Stimulated activated CD4-positive, alpha-beta T cell treated with anti-CD3 and anti-CD28 coated beads, Interleukin-12 subunit alpha, Interleukin-12 subunit beta, amount 100 ng/mL, for 24 hours (primary cell): ENCODE measurements around the gene NAXE.
"Not testable (repeated sequence)": the region's sequence is repeated elsewhere in the genome, so short reads cannot be mapped to it uniquely, and the experiment has no call there.

Experiments used
- DNase-seq, 2 experiments: peaks; one replicate each; pipeline ENCODE4 v3.0.0-alpha.2; 2020; ENCODE audit warnings: low read depth in 2 of 2

Gene NAXE

GRCh38 chr1:156593661-156593989, 2.0 kb downstream of the NAXE start:
- no peak for DNase-seq

DNA sequence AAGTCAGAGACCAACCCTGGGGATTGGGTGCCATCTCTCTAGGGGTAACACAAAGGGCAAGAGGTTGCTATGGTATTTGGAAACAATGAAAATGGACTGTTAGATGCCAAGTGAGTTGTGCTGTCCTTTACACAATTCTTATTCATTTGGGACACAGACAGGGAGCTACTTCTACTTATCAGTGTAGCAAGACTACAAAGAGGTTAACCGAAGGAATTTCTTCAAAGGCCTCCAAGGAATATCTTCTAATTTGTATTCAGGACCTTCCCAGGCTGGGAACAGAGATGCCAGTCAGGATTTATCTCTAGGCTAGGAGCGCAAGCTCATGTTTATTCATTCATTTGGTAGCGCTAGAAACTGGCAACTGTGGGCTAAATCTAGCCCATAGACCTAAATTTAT, 2.6 kb downstream of the NAXE start:
- DNase-seq = no peak

DNA sequence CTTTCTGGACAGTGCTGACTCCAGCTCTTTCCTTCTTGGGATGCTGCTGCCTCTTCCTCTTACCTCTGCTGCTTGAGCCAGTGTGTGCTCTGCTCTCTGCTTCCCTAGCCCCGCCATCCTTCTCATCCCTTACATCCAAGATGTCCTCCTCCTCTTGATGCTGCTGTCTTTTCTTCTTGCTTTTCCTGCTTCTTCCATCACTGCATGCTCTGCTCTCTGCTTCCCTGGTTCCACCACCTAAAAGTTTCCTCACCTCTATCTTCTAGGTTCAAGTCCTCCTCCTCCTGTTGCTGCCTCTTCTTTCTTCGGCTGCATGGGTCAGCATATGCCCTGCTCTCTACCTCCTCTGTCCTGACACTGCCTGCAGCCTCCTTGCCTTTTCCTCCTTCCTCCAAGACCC, 3.4 kb downstream of the NAXE start:
- no peak for DNase-seq

DNA sequence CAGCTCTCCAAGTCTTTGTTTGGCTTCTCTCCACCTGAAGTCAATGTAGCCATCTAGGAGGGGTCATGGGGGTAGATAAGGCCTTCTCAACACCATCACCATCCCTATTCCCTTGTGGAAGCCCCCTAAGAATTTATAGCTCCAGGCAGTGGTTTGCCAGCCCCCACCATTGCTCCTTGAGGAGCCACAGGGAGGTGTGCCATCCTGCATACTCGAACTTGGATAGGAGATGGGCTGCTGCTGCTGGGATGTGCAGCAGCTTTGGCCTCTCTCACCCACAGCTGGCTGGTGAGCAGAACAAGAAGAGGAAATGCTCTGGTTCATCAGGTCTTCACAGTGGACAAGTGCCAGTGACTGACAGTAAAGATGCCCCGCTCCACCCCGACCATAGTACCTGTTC, 4.8 kb downstream of the NAXE start:
- DNase-seq = no peak

DNA sequence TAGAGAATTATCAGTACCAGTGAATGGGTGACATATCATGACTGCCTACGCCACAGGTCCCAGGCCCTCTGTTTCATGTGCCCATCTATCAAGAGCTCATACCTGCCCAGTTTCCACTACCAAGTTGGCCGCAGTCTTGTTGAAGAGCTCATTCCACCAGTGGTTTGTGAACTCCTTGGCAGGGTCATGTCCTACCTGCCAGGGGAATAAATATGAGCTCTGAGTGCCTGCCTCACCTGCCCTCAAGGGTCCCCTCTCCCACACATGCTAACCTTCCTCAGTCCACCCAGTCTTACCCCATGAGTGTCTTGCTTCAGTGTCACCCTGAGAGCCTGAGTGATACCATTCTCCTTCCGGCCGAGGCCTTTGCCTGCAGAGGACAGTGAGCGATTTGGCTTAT, 6.5 kb downstream of the NAXE start:
- no peak for DNase-seq

DNA sequence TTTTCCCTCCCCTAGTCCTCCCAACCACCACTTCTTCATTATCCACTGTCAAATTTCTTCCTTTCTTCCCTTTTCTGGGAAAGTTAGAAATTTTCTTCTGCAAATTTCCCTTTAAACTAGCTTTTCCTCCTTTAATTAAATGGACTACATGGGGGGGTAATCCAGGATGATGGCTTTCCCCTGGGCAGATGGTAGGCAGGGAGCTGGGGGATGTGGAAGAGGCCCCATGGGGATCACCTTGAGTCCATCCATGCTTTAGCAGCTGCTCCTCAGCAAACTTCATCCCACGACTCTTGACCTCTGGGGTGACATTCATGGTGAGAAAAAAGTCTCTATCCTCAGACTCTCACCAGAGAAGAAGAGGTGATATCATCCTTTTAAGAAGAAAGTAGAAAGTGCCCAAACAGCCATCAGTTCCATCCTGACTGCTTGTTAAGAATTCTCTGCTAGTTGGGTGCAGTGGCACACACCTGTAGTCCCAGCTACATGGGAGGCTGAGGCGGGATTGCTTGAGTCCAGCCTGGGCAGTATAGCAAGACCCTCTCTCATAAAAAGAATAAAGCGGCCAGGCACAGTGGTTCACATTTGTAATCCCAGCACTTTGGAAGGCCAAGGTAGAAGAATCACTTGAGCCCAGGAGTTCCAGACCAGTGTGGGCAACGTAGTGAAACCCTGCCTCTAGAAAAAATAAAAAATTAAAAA, 7.3 kb downstream of the NAXE start:
- no peak for DNase-seq

- no peak for DNase-seq
Observed at GRCh38 chr1:156599811-156600210, 8.2 kb downstream of the NAXE start.

DNA sequence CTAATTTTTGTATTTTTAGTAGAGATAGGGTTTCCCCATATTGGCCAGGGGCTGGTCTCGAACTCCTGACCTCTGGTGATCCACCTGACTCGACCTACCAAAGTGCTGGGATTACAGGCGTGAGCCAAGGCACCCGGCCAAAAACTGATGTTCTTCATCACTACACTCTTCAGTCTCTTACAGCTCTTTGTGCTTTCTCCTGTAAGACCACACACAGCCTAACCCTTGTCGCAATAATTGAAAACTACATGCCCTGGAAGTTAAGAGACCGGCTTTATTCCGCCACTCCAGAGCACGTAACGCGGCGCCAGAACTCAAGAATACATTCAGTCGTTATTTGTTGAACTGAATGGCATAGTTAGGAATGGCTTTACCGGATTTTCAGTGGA, 9.2 kb downstream of the NAXE start:
- DNase-seq = no peak

DNA sequence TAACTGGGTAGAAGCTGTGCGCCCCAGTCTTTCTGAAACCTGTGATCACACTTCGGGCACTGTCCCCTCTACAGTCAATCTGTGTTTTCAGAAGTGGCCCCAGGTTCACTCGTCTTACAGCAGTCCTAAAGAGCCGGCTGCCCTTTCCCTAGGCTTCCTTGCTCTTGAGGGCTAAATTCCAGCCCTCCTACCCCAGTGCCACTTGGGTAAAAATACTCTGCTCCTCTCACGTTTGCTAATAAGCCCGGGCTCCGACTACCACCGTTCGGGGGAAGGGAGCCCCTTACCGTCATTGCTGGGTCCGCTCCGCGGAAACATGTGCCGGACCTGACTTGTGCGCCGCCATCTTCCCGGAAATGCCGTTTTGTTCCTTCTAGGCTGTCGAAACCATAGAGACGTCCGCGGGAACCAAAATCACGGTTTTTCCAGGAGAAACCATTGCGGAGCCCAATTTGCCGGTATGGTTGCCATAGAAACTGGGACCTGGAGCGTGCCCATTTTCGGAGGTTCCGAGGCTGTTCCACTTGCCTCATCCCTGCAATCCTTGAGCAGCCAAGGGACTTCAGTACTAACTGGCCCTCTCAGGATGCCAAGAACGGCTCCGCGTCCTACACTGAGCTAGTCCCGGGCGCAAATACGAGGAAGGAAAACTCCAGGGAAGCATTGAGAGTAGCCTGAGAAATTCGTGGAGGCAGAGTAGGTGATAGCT, 9.7 kb downstream of the NAXE start, which contains the start of gene GPATCH4:
Gene GPATCH4 (minus strand): TSS at position 358 of the 709 bp plus-strand sequence.
- DNase-seq = peak; percentile 64 to 77

DNA sequence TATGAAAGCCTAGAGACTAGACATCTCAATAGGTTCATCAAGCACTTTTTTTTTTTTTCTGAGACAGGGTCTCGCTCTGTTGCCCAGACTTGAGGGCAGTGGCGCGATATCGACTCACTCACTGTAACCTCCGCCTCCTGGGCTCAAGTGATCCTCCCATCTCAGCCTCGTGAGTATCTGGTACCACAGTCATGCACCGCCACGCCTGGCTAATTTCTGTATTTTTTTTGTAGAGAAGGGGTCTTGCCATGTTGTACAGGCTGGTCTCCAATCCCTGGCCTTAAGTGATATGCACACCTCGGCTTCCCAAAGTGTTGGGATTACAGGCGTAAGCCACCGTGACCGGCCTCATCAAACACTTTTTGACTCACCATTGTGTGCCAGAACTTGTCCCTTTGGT, 10.3 kb downstream of the NAXE start:
- no peak for DNase-seq

- DNase-seq = no peak
Observed at GRCh38 chr1:156602557-156602993, 11.0 kb downstream of the NAXE start.

GRCh38 chr1:156607344-156607743, 15.8 kb downstream of the NAXE start:
- not testable (repeated sequence) for DNase-seq

DNA sequence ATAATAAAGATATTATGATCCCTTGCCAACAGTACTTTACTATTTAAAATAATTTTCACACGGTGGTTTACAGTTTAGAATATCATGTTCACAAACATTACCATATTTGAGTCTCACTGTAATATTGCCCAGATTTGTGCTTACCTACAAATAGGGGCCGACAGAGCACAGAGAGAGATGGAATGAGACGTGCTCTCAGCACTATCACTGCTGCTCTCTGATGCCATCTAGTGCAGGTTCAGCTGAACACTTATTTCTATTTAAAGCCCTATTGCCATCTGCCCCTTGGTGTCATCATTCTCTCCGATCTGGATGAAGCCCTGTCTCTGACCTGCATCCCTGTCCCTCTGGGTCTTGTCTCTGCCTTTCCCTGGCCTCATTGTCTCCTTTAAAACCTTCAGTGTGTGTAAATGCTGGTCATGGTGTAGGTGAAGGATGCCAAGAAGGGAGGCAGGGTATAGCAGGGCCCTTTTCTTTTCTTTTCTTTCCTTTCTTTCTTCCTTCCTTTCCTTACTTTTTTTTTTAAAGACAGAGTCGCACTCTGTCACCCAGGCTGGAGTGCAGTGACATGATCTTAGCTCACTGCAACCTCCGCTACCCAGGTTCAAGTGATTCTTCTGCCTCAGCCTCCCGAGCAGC, 16.6 kb downstream of the NAXE start:
- DNase-seq = no peak

- DNase-seq = no peak
Observed at GRCh38 chr1:156608981-156609380, 17.4 kb downstream of the NAXE start.

DNA sequence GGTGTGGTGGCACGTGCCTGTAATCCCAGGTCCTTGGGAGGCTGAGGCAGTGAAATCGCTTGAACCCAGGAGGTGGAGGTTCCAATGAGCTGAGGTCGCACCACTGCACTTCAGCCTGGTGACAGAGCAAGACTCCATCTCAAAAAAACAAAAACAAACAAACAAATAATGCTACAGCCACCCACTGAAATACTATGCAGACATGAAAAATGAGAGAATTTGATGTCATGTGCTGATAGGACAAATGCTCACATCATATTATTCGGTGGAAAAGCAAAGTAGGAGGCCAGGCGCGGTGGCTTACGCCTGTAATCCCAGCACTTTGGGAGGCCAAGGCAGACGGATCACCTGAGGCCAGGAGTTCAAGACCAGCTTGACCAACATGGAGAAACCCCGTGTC, 18.5 kb downstream of the NAXE start:
- not testable (repeated sequence) for DNase-seq

- DNase-seq = no peak
Observed at GRCh38 chr1:156612666-156613065, 21.1 kb downstream of the NAXE start.

- no peak for DNase-seq
Observed at GRCh38 chr1:156615946-156616345, 24.4 kb downstream of the NAXE start.

GRCh38 chr1:156616463-156616862, 24.9 kb downstream of the NAXE start:
- no peak for DNase-seq

- DNase-seq = no peak
Observed at GRCh38 chr1:156618853-156619581, 27.4 kb downstream of the NAXE start, which contains the start of gene HAPLN2. Gene HAPLN2 (plus strand): TSS chr1:156619415. CDS start chr1:156623491, 4,076 bp downstream.

- DNase-seq = no peak
Observed at GRCh38 chr1:156619582-156619955, 28.0 kb downstream of the NAXE start.

- no peak for DNase-seq
Observed at GRCh38 chr1:156622581-156623297, 31.2 kb downstream of the NAXE start.
